ENCODE results near the gene MED26.

DNA sequence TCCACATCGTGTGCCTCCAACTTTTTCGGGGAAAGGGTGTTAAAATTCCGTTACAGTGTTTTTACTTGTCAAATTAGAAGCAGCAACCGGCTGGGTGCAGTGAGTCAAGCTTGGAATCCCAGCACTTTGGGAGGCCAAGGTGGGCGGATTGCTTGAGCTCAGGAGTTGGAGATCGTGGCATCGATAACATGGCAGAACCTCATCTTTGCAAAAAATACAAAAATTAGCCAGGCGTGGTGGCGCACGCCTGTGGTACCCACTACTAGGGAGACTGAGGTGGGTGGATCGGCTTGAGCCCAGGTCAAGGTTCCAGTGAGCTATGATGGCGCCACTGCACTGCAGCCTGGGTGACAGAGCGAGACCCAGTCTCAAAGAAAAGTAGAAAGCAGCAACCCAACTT, 54.7 kb downstream of the MED26 start:
- TF ChIP-seq EZH2 (IDR thresholded peaks at IDR 0.05), result no peak
- TF ChIP-seq POLR2AphosphoS5 (IDR thresholded peaks at IDR 0.05; ENCODE audit: borderline replicate concordance, low read depth, low read length), result no peak
- TF ChIP-seq FOXP2 (optimal IDR thresholded peaks at IDR 0.05; ENCODE audit: control extremely low read depth, extremely low read length, insufficient read depth), result no peak

Data from SK-N-MC (cell line).